Daoy (cell line): ENCODE data around the gene MAP1A. TPM values are rescaled to one million over a fixed set of nuclear protein-coding genes. Genes with fewer than 3 reads are reported as not detected.
"Not testable (repeated sequence)": the region's sequence is repeated elsewhere in the genome, so short reads cannot be mapped to it uniquely, and the experiment has no call there.

ENCODE experiments used
- DNase-seq: peaks from one replicate; pipeline ENCODE4 v3.0.0-alpha.2; 2015; ENCODE audit warnings: low read depth
- total RNA-seq: library from RNA; depleted of rRNA; stranded (reverse); fragments of >200 nt; shearing (Covaris generic); gene quantifications from 2 replicates; pipeline ENCODE4 v1.2.3, GENCODE V29; 2014; rRNA removed

MAP1A gene
- total RNA-seq, 1 experiment from 2014 or later: 2.7 TPM

- no peak for DNase-seq
Observed at GRCh38 chr15:43529587-43530345, 12.4 kb downstream of the MAP1A start.

- DNase-seq: no peak
Observed at GRCh38 chr15:43531018-43531670, 13.7 kb downstream of the MAP1A start.

GRCh38 chr15:43532826-43533225, 15.4 kb downstream of the MAP1A start:
- DNase-seq: not testable (repeated sequence)

GRCh38 chr15:43534897-43535296, 17.5 kb downstream of the MAP1A start:
- DNase-seq: no peak

GRCh38 chr15:43538091-43538490, 20.7 kb downstream of the MAP1A start:
- DNase-seq: no peak

- DNase-seq: no peak
Observed at GRCh38 chr15:43541785-43542184, 24.4 kb downstream of the MAP1A start.

GRCh38 chr15:43544266-43544665, 26.9 kb downstream of the MAP1A start:
- DNase-seq: no peak

GRCh38 chr15:43545426-43545825, 28.0 kb downstream of the MAP1A start:
- no peak for DNase-seq

GRCh38 chr15:43547539-43547938, 30.1 kb downstream of the MAP1A start:
- DNase-seq: no peak

- no peak for DNase-seq
Observed at GRCh38 chr15:43550527-43551363, 33.3 kb downstream of the MAP1A start.

GRCh38 chr15:43552256-43552655, 34.8 kb downstream of the MAP1A start:
- DNase-seq: no peak

- no peak for DNase-seq
Observed at GRCh38 chr15:43552986-43553385, 35.6 kb downstream of the MAP1A start.

GRCh38 chr15:43562753-43563152, 45.3 kb downstream of the MAP1A start:
- DNase-seq: not testable (repeated sequence)

- not testable (repeated sequence) for DNase-seq
Observed at GRCh38 chr15:43563793-43564192, 46.4 kb downstream of the MAP1A start.

- DNase-seq: not testable (repeated sequence)
Observed at GRCh38 chr15:43566615-43567014, 49.2 kb downstream of the MAP1A start.

GRCh38 chr15:43574607-43575006, 57.2 kb downstream of the MAP1A start:
- DNase-seq: not testable (repeated sequence)

Other genes with a start within 250 kb of the MAP1A start
- not detected in 2 replicates for gene TGM7, start 215.4 kb upstream of the MAP1A start, total RNA-seq
- gene LCMT2, start 187.0 kb upstream of the MAP1A start, total RNA-seq: 7.2 and 11.8 TPM in 2 replicates
- gene ZSCAN29, start 146.6 kb upstream of the MAP1A start, total RNA-seq: 20.1 and 25.3 TPM in 2 replicates
- 12.7 and 13.2 TPM in 2 replicates for gene TUBGCP4, start 146.5 kb upstream of the MAP1A start, total RNA-seq
- gene TP53BP1, start 24.5 kb upstream of the MAP1A start, total RNA-seq: 30.6 TPM in 2 replicates
- gene PPIP5K1, start 72.6 kb downstream of the MAP1A start, total RNA-seq: 6.5 and 10.6 TPM in 2 replicates
- 3.4 and 6.5 TPM in 2 replicates for gene CKMT1B, start 76.4 kb downstream of the MAP1A start, total RNA-seq
- gene STRC, start 101.2 kb downstream of the MAP1A start, total RNA-seq: not detected in 2 replicates
- 2.3 and 3.8 TPM in 2 replicates for gene CATSPER2, start 131.2 kb downstream of the MAP1A start, total RNA-seq
- gene CKMT1A, start 176.3 kb downstream of the MAP1A start, total RNA-seq: 2.2 TPM in 1 of 2 replicates, not detected in the other
- gene PDIA3, start 228.8 kb downstream of the MAP1A start, total RNA-seq: 104 and 115 TPM in 2 replicates